Stimulated activated CD4-positive, alpha-beta T cell treated with anti-CD3 and anti-CD28 coated beads, TNF-alpha, amount 100 ng/mL, for 1 hour (primary cell): ENCODE results near the gene GPR148.

Source experiments
- DNase-seq, 3 donors: peaks; one replicate each; pipeline ENCODE4 v3.0.0-alpha.2; 2020; ENCODE audit warnings: low read depth in 3 of 3, low spot score in 1 of 3

GPR148 gene

GRCh38 chr2:130749078-130749477, 20.2 kb downstream of the GPR148 start:
- DNase-seq: no peak

GRCh38 chr2:130749641-130750040, 20.8 kb downstream of the GPR148 start:
- DNase-seq: no peak

GRCh38 chr2:130754811-130755210, 25.9 kb downstream of the GPR148 start:
- no peak for DNase-seq

GRCh38 chr2:130755256-130756052, 26.6 kb downstream of the GPR148 start, which contains the start of gene AMER3:
TSS of gene AMER3 (plus strand) at chr2:130755540. CDS start at chr2:130762073, 6,533 bp downstream.
- DNase-seq: no peak

- no peak for DNase-seq
Observed at GRCh38 chr2:130756053-130756873, 27.4 kb downstream of the GPR148 start.

- DNase-seq: no peak
Observed at GRCh38 chr2:130756874-130757668, 28.2 kb downstream of the GPR148 start.

GRCh38 chr2:130759906-130760753, 31.3 kb downstream of the GPR148 start:
- no peak for DNase-seq

GRCh38 chr2:130760754-130761751, 32.2 kb downstream of the GPR148 start:
- no peak for DNase-seq

GRCh38 chr2:130762031-130762909, 33.4 kb downstream of the GPR148 start:
- DNase-seq: no peak

GRCh38 chr2:130762910-130763385, 34.1 kb downstream of the GPR148 start:
- DNase-seq: no peak

GRCh38 chr2:130763405-130763804, 34.5 kb downstream of the GPR148 start:
- DNase-seq: no peak

GRCh38 chr2:130764035-130764820, 35.4 kb downstream of the GPR148 start:
- DNase-seq: no peak

GRCh38 chr2:130764821-130765115, 35.9 kb downstream of the GPR148 start:
- DNase-seq: no peak

GRCh38 chr2:130765464-130765863, 36.6 kb downstream of the GPR148 start:
- no peak for DNase-seq

GRCh38 chr2:130766037-130766436, 37.2 kb downstream of the GPR148 start:
- no peak for DNase-seq

GRCh38 chr2:130766711-130767407, 38.0 kb downstream of the GPR148 start:
- DNase-seq: no peak

- no peak for DNase-seq
Observed at GRCh38 chr2:130767408-130767775, 38.5 kb downstream of the GPR148 start.
